HFFc6 (cell line): ENCODE measurements around the gene GPR26. TPM values are rescaled to one million over a fixed set of nuclear protein-coding genes. Genes with fewer than 3 reads are reported as not detected.

Experiments used
- DNase-seq: peaks from one replicate; pipeline ENCODE4 v3.0.0-alpha.2; 2018
- H3K27ac Mint-ChIP-seq: 2 replicates; pipeline ENCODE4 v1.8.0; 2020; ENCODE audit warnings: mild to moderate bottlenecking, mixed read lengths
- H3K27me3 Mint-ChIP-seq: 2 replicates; pipeline ENCODE4 v1.8.0; 2021; ENCODE audit warnings: mild to moderate bottlenecking, moderate library complexity, mixed read lengths; ENCODE audit not compliant: insufficient read depth
- H3K36me3 Mint-ChIP-seq: 2 replicates; pipeline ENCODE4 v1.8.0; 2021; ENCODE audit warnings: low read depth, mixed read lengths
- H3K4me1 Mint-ChIP-seq: 2 replicates; pipeline ENCODE4 v1.8.0; 2020; ENCODE audit warnings: low read depth, mixed read lengths
- H3K4me3 Mint-ChIP-seq: 2 replicates; pipeline ENCODE4 v1.8.0; 2020; ENCODE audit warnings: mild to moderate bottlenecking, moderate library complexity, mixed read lengths
- H3K9me3 Mint-ChIP-seq: 2 replicates; pipeline ENCODE4 v1.8.0; 2020; ENCODE audit warnings: mild to moderate bottlenecking, mixed read lengths
- CTCF ChIP-seq: fragments of 200-600 bp; sonication (generic); IDR thresholded peaks from 2 replicates; pipeline ENCODE4 v1.5.0; 2021; ENCODE audit warnings: antibody characterized with exemption, mild to moderate bottlenecking
- total RNA-seq, 6 experiments: library from RNA; stranded (reverse); fragmentation: NEBNext Ultra II Directional; extraction: Animal tissue kit (Norgen Biotek cat#: 25700); gene quantifications; 2 replicates in 1 of 6; 3 replicates in 5 of 6; pipeline ENCODE4 v1.2.3, GENCODE V29; 2021

The GPR26 gene
- total RNA-seq, 6 experiments from 2014 or later = not detected

GRCh38 chr10:123643315-123643714 is 22.8 kb upstream of the GPR26 start:
- H3K36me3 Mint-ChIP-seq = no peaks in the 10 kb centered on the region

GRCh38 chr10:123645016-123645415 is 21.1 kb upstream of the GPR26 start:
- Mint-ChIP-seq H3K4me3 (no peak overlapping the region), H3K4me1 (peaks cover 18% of the 10 kb centered on the region; the same call in 1 of the 2 replicates), H3K36me3 (no peaks in the 10 kb centered on the region), H3K27ac (no peak overlapping the region), H3K9me3 (peaks cover 7% of the 10 kb centered on the region; the same call in 1 of the 2 replicates), H3K27me3 (peaks cover 11% of the 10 kb centered on the region)
- DNase-seq = no peak
- TF ChIP-seq CTCF = no peak

More at GRCh38 chr10:123643315-123643714, 22.8 kb upstream of the GPR26 start:
- TF ChIP-seq CTCF = no peak
- Mint-ChIP-seq H3K27me3 (peaks cover 8% of the 10 kb centered on the region; the same call in 1 of the 2 replicates), H3K4me1 (peaks cover 26% of the 10 kb centered on the region; the same call in 1 of the 2 replicates), H3K9me3 (peaks cover 7% of the 10 kb centered on the region; the same call in 1 of the 2 replicates), H3K27ac (no peak overlapping the region), H3K4me3 (no peak overlapping the region)
- DNase-seq = no peak

GRCh38 chr10:123645615-123646014 is 20.5 kb upstream of the GPR26 start:
- peaks cover 12% of the 10 kb centered on the region; the same call in 1 of the 2 replicates for H3K4me1 Mint-ChIP-seq
- peaks cover 11% of the 10 kb centered on the region for H3K27me3 Mint-ChIP-seq
- no peak for DNase-seq
- H3K27ac Mint-ChIP-seq = no peak overlapping the region
- H3K36me3 Mint-ChIP-seq = no peaks in the 10 kb centered on the region
- H3K9me3 Mint-ChIP-seq = peaks cover 7% of the 10 kb centered on the region; the same call in 1 of the 2 replicates
- TF ChIP-seq CTCF = no peak
- no peak overlapping the region for H3K4me3 Mint-ChIP-seq

GRCh38 chr10:123648595-123648994 is 17.6 kb upstream of the GPR26 start:
- H3K27me3 Mint-ChIP-seq = peaks cover 11% of the 10 kb centered on the region
- no peak for DNase-seq
- peaks cover 7% of the 10 kb centered on the region; the same call in 1 of the 2 replicates for H3K9me3 Mint-ChIP-seq
- no peaks in the 10 kb centered on the region for H3K4me1 Mint-ChIP-seq
- H3K4me3 Mint-ChIP-seq = no peak overlapping the region
- no peaks in the 10 kb centered on the region for H3K36me3 Mint-ChIP-seq
- TF ChIP-seq CTCF = no peak
- H3K27ac Mint-ChIP-seq = no peak overlapping the region

- Mint-ChIP-seq H3K9me3 (peaks cover 7% of the 10 kb centered on the region; the same call in 1 of the 2 replicates), H3K27ac (no peak overlapping the region), H3K27me3 (peaks cover 10% of the 10 kb centered on the region), H3K36me3 (no peaks in the 10 kb centered on the region), H3K4me1 (no peaks in the 10 kb centered on the region), H3K4me3 (no peak overlapping the region)
- DNase-seq = no peak
- no peak for TF ChIP-seq CTCF
Measured at GRCh38 chr10:123649676-123650075, 16.5 kb upstream of the GPR26 start.
